ENCODE measurements around the gene CCDC107.

DNA sequence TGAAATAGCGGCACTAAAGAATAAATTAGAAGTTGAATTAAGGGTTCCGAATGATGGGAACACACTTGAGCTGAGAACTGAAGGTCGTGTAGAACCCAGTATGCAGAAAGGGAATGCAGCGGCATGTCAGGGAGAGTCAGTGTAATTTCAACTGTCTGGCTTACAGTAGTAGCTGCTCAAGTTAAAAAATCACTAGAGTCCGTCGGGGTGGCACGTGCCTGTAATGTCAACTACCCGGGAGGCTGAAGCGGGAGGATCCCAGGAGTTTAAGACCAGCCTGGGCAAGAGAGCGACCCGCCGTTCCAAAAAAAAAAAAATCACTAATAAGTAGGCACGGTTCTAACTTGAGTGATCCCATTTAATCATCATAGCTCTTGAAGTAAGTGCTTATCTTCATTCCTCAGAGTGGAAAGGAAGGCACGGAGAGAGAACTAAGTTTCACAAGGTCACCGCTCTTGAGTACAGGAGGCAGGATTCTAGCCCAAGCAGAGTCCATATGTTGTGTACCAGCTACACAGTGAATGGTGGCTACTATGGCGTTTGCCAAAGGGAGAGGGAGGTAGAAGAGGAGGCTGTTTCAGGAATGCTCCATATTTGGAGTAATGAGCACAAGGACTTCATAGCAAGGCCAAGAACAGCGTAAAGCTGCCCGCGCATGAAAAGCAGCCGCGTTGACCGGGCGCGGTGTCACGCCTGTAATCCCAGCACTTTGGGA lies 1.1 kb upstream of the CCDC107 start:
- TF ChIP-seq POLR2A (IDR thresholded peaks at IDR 0.05): no peak
- TF ChIP-seq, protein P1, sequence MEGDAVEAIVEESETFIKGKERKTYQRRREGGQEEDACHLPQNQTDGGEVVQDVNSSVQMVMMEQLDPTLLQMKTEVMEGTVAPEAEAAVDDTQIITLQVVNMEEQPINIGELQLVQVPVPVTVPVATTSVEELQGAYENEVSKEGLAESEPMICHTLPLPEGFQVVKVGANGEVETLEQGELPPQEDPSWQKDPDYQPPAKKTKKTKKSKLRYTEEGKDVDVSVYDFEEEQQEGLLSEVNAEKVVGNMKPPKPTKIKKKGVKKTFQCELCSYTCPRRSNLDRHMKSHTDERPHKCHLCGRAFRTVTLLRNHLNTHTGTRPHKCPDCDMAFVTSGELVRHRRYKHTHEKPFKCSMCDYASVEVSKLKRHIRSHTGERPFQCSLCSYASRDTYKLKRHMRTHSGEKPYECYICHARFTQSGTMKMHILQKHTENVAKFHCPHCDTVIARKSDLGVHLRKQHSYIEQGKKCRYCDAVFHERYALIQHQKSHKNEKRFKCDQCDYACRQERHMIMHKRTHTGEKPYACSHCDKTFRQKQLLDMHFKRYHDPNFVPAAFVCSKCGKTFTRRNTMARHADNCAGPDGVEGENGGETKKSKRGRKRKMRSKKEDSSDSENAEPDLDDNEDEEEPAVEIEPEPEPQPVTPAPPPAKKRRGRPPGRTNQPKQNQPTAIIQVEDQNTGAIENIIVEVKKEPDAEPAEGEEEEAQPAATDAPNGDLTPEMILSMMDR (IDR thresholded peaks at IDR 0.05): no peak

Measured in right lobe of liver (tissue), 4 donors.